ENCODE measurements around the gene GRIN2B.

- TF ChIP-seq, protein P1, sequence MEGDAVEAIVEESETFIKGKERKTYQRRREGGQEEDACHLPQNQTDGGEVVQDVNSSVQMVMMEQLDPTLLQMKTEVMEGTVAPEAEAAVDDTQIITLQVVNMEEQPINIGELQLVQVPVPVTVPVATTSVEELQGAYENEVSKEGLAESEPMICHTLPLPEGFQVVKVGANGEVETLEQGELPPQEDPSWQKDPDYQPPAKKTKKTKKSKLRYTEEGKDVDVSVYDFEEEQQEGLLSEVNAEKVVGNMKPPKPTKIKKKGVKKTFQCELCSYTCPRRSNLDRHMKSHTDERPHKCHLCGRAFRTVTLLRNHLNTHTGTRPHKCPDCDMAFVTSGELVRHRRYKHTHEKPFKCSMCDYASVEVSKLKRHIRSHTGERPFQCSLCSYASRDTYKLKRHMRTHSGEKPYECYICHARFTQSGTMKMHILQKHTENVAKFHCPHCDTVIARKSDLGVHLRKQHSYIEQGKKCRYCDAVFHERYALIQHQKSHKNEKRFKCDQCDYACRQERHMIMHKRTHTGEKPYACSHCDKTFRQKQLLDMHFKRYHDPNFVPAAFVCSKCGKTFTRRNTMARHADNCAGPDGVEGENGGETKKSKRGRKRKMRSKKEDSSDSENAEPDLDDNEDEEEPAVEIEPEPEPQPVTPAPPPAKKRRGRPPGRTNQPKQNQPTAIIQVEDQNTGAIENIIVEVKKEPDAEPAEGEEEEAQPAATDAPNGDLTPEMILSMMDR (IDR thresholded peaks at IDR 0.05): no peak
- no peak for TF ChIP-seq POLR2A (IDR thresholded peaks at IDR 0.05)
These were observed 35.8 kb downstream of the GRIN2B start for GRCh38 chr12:13945641-13946040.
